LNCAP (cell line): ENCODE measurements around the gene AIG1.

Experiments
- CTCF ChIP-seq: fragments of 450-650 bp; IDR thresholded peaks from 2 replicates; pipeline ENCODE4 v1.5.1; 2017; ENCODE audit warnings: mild to moderate bottlenecking

AIG1 gene

GRCh38 chr6:143271024-143271423 lies 210.3 kb downstream of the AIG1 start:
- no peak for TF ChIP-seq CTCF

GRCh38 chr6:143276436-143276835 lies 215.7 kb downstream of the AIG1 start:
- TF ChIP-seq CTCF, result no peak

GRCh38 chr6:143279385-143279784 lies 218.7 kb downstream of the AIG1 start:
- TF ChIP-seq CTCF, result no peak; the same call in 1 of the 2 replicates

GRCh38 chr6:143283887-143284645 lies 223.4 kb downstream of the AIG1 start:
- TF ChIP-seq CTCF, result no peak

DNA sequence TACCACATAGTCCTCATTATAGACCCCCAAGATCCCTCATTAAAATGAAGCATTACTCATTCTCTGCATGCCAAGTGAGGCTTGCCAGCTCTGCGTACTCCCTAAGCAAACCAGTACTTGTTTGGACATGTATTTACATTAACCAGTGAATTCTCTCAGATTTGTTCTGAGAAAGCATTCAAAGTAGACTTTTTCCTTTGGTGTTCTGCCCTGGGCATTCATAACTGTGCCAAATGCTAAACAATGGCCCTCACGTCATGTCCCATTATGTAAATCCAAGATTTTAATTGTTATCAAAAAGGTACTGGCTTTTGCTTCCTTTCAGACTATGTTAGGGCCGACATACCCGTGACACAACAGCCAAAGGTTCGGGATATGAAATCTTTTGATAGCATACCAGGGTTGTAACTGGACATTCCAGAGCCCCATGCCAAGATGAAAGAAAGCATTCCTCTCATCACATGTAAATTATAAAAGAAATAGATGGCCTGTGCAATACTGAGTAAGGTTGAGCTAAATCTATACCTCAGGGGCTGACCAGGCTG lies 225.6 kb downstream of the AIG1 start:
- no peak for TF ChIP-seq CTCF

DNA sequence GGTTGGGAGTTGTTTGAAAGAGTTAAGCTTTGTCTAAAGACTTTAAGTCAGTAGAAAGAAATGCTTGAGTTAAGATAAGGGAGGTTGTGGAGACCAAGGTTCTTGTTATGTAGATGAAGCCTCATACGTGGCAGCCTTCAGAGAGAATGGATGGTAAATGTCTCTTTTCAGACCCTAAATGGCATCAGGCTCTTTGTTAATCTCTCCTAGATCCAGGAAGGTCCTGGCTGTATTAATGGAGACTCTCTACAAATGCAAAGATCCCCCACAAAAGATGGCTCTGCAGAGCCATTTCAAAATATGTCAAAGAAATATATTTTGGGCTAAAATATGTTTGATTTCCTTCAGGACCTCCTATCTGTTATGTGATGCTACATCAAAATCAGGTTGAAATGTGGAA lies 228.2 kb downstream of the AIG1 start:
- no peak for TF ChIP-seq CTCF

- no peak for TF ChIP-seq CTCF
Measured at GRCh38 chr6:143290206-143290605, 229.5 kb downstream of the AIG1 start.
